K562 (cell line): ENCODE measurements around the gene RBM12. TPM values are rescaled to one million over a fixed set of nuclear protein-coding genes. Genes with fewer than 3 reads are reported as not detected.

Experiments
- ATAC-seq: fragments of 200-7000 bp; cut with Tn5 transposase; 3 replicates; pipeline ENCODE4 v1.9.1; 2020; ENCODE audit warnings: moderate library complexity
- BruUV-seq: library from RNA; stranded (reverse); fragments of 400-500 nt; replicated peaks from 2 replicates; lab custom pipeline; 2021; lab: Mats Ljungman, UMichigan
- CTCF ChIA-PET: fragments of 300-600 bp; formaldehyde crosslinking; extraction: SDS; loops from one replicate; lab custom pipeline; 2021; ENCODE audit warnings: low intra/inter-chr PET ratio; lab: Yijun Ruan, JAX
- POLR2A ChIA-PET: fragments of 300-600, 350-650 bp; sonication (Branson Sonifier 250); formaldehyde crosslinking; extraction: SDS; loops from one replicate; lab custom pipeline; 2021; ENCODE audit warnings: antibody characterized with exemption, inconsistent platforms; lab: Yijun Ruan, JAX
- DNase-seq, 4 experiments: peaks; one replicate each; pipeline versions ENCODE4 v3.0.0 to v3.0.0-alpha.2; 2011 to 2018; ENCODE audit warnings: low spot score in 3 of 4, mixed read lengths in 3 of 4; ENCODE audit errors: extremely low read depth in 1 of 4
- FAIRE-seq: peaks from 2 replicates; lab custom pipeline; 2011; peaks lifted over from hg19 to GRCh38; lab: Jason Lieb, UNC
- H2AFZ ChIP-seq: 2 replicates; pipeline ENCODE4 v1.6.0; 2011; ENCODE audit warnings: low read depth, low read length, control low read depth, inconsistent platforms
- H3K27ac ChIP-seq: fragments of 200-600 bp; 3 replicates; pipeline ENCODE4 v1.8.0; 2011; ENCODE audit warnings: low read depth, mild to moderate bottlenecking, control low read depth, inconsistent platforms, low read length, moderate library complexity, mixed read lengths; ENCODE audit errors: extremely low read depth
- H3K27me3 ChIP-seq, 2 experiments: fragments of 300-600 bp in 1 of 2; 2 replicates in 1 of 2; 3 replicates in 1 of 2; pipeline versions ENCODE4 v1.6.0 to v1.8.0; 2011; ENCODE audit warnings: inconsistent platforms in 2 of 2, low read length in 2 of 2, mild to moderate bottlenecking in 1 of 2, mixed read lengths in 1 of 2, moderate library complexity in 1 of 2; ENCODE audit not compliant: control insufficient read depth in 2 of 2, insufficient read depth in 2 of 2
- H3K36me3 ChIP-seq: fragments of 300-600 bp; 3 replicates; pipeline ENCODE4 v1.8.0; 2011; ENCODE audit warnings: mild to moderate bottlenecking, low read length, inconsistent platforms; ENCODE audit not compliant: control insufficient read depth, insufficient read depth
- H3K4me1 ChIP-seq, 2 experiments: fragments of 200-600 bp in 1 of 2; replicated peaks in 1 of 2; 2 replicates in 1 of 2; 3 replicates in 1 of 2; pipeline versions ENCODE4 v1.5.1 to v1.8.0; 2011; ENCODE audit warnings: inconsistent platforms in 2 of 2, low read length in 2 of 2, mild to moderate bottlenecking in 1 of 2, mixed read lengths in 1 of 2, moderate library complexity in 1 of 2; ENCODE audit not compliant: control insufficient read depth in 2 of 2, insufficient read depth in 2 of 2
- H3K4me2 ChIP-seq: 2 replicates; pipeline ENCODE4 v1.6.1; 2011; ENCODE audit warnings: low read length, control low read depth, inconsistent platforms, mixed read lengths; ENCODE audit not compliant: insufficient read depth
- H3K4me3 ChIP-seq: fragments of 200-600 bp; sonication (generic), shearing (Covaris generic); 2 replicates; pipeline ENCODE4 v1.5.1; 2016; ENCODE audit warnings: control low read depth, inconsistent platforms
- H3K79me2 ChIP-seq: fragments of 200-600 bp; 3 replicates; pipeline ENCODE4 v1.8.0; 2011; ENCODE audit warnings: low read length, inconsistent platforms; ENCODE audit not compliant: control insufficient read depth, insufficient read depth
- H3K9ac ChIP-seq, 2 experiments: 2 replicates each; pipeline versions ENCODE4 v1.6.0 to v1.6.1; 2011; ENCODE audit warnings: low read depth in 2 of 2, low read length in 2 of 2, control low read depth in 1 of 2, inconsistent platforms in 1 of 2, mild to moderate bottlenecking in 1 of 2, mixed read lengths in 1 of 2; ENCODE audit not compliant: insufficient read depth in 1 of 2
- H3K9me1 ChIP-seq: one replicate; pipeline ENCODE4 v1.6.0; 2011; ENCODE audit warnings: inconsistent platforms, mild to moderate bottlenecking, low read length, moderate library complexity; ENCODE audit not compliant: control insufficient read depth, insufficient read depth
- H3K9me3 ChIP-seq: replicated peaks from 2 replicates; pipeline ENCODE4 v1.5.1; 2011; ENCODE audit warnings: low read depth, low read length, inconsistent platforms; ENCODE audit not compliant: control insufficient read depth, insufficient read depth
- H4K20me1 ChIP-seq: replicated peaks from 2 replicates; pipeline ENCODE4 v1.6.1; 2011; ENCODE audit warnings: low read length, inconsistent platforms, mixed read lengths; ENCODE audit not compliant: control insufficient read depth, insufficient read depth
- CTCFL ChIP-seq: IDR thresholded peaks from 2 replicates; pipeline ENCODE4 v1.6.1; 2011; ENCODE audit warnings: borderline replicate concordance, low read depth, mild to moderate bottlenecking, moderate library complexity, low read length; ENCODE audit not compliant: insufficient read depth, poor library complexity, severe bottlenecking
- HIVEP1 ChIP-seq: fragments of 250-450 bp; sonication (Bioruptor Pico); IDR thresholded peaks from 2 replicates; pipeline ENCODE4 v1.4.0; 2020; ENCODE audit warnings: mild to moderate bottlenecking
- MITF ChIP-seq: IDR thresholded peaks from 2 replicates; pipeline ENCODE4 v1.6.1; 2014; ENCODE audit warnings: antibody characterized with exemption
- NR2C1 ChIP-seq, 2 experiments: fragments of 450-650 bp; IDR thresholded peaks; 2 replicates each; pipeline ENCODE4 v1.6.1; 2017; ENCODE audit warnings: mild to moderate bottlenecking in 2 of 2, antibody characterized with exemption in 1 of 2, inconsistent platforms in 1 of 2, missing compliant biosample characterization in 1 of 2, missing genetic modification characterization in 1 of 2
- NR2C2 ChIP-seq, 2 experiments: fragments of 200-800 bp in 1 of 2; sonication (Bioruptor generic) in 1 of 2; sonication (generic) in 1 of 2; formaldehyde crosslinking in 1 of 2; IDR thresholded peaks; 2 replicates each; pipeline versions ENCODE4 v1.6.1 to v1.8.0; 2016 to 2022; ENCODE audit warnings: mild to moderate bottlenecking in 1 of 2, missing compliant biosample characterization in 1 of 2, missing genetic modification characterization in 1 of 2, missing genetic modification reagents in 1 of 2
- SMC3 ChIP-seq: conservative IDR thresholded peaks from 2 replicates; pipeline ENCODE4 v1.6.1; 2011; ENCODE audit warnings: low read depth, low read length, improper control_type of control experiment; ENCODE audit not compliant: insufficient read depth
- ZNF76 ChIP-seq: fragments of 250-450 bp; sonication (Bioruptor Pico); IDR thresholded peaks from 2 replicates; pipeline ENCODE4 v1.4.0; 2020; ENCODE audit warnings: mild to moderate bottlenecking, moderate library complexity, borderline replicate concordance
- WGBS: fragments of 100-300 bp; shearing (Covaris generic); methylation state at CpG from one replicate; pipeline ENCODE4 v1.1.6; 2016; ENCODE audit warnings: low coverage, mixed read lengths; ENCODE audit not compliant: insufficient coverage; ENCODE audit errors: missing lambda C conversion rate; 5-methylcytosine and 5-hydroxymethylcytosine counted together
- in situ Hi-C: fragments of 300-500 bp; cut with MboI; formaldehyde crosslinking; loops from 4 replicates; pipeline ENCODE4 v1.15.0; 2018; ENCODE audit warnings: inconsistent platforms, mixed read lengths
- intact Hi-C: fragments of 100-400 bp; cut with micrococcal nuclease; formaldehyde crosslinking; loops from 2 replicates; pipeline ENCODE4 v1.14.2; 2022
- polyA plus RNA-seq, 8 experiments: library from polyadenylated mRNA; depleted of rRNA in 4 of 8; stranded (reverse) in 5 of 8; unstranded in 3 of 8; fragments of >200 nt; fragmentation: Nextera tagmentation in 2 of 8; fragmentation: Illumina TruSeq in 1 of 8; extraction: Ambion mirVana in 2 of 8; extraction: Trizol in 1 of 8; gene quantifications; 2 replicates each; pipeline versions ENCODE4 v1.2.1 to v1.2.3, GENCODE V29; 2011 to 2014; ENCODE audit warnings: inconsistent platforms in 1 of 8, missing spikeins in 1 of 8
- total RNA-seq, 7 experiments: library from RNA; depleted of rRNA in 6 of 7; stranded (reverse); fragments of >200 nt in 6 of 7; fragmentation: Illumina TruSeq in 2 of 7; extraction: Trizol in 2 of 7; gene quantifications; 2 replicates each; pipeline versions ENCODE4 v1.2.1 to v1.2.3, GENCODE V29; 2011 to 2021; ENCODE audit warnings: low replicate concordance in 1 of 7

RBM12 gene
- total and polyA plus RNA-seq, 9 of the 15 experiments (the other 6 are each of a cell fraction or from before 2014, with no cell fraction given), result 5.0 to 162 (median 73.3) TPM

DNA sequence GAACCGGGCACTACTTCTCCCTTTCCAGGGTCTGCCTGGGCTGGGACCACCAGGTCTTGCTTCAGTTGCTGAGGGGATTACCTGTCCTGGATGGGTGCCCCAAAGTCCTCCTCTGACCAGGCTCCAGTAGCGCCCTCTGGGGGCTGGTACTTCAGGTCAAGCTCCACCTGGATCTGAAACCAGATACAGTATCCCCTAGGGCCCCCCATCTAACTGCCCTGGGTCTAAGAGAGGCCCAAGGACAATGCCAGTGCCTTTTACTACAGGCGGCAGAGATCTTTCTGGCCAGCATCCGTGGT is 60.3 kb downstream of the RBM12 start (continued):
- peak; percentile 27 for TF ChIP-seq CTCFL
- TF ChIP-seq MITF, result no peak
- 0 out of 2 replicates have a peak, but pooled peaks have one; percentile 19 for TF ChIP-seq SMC3

DNA sequence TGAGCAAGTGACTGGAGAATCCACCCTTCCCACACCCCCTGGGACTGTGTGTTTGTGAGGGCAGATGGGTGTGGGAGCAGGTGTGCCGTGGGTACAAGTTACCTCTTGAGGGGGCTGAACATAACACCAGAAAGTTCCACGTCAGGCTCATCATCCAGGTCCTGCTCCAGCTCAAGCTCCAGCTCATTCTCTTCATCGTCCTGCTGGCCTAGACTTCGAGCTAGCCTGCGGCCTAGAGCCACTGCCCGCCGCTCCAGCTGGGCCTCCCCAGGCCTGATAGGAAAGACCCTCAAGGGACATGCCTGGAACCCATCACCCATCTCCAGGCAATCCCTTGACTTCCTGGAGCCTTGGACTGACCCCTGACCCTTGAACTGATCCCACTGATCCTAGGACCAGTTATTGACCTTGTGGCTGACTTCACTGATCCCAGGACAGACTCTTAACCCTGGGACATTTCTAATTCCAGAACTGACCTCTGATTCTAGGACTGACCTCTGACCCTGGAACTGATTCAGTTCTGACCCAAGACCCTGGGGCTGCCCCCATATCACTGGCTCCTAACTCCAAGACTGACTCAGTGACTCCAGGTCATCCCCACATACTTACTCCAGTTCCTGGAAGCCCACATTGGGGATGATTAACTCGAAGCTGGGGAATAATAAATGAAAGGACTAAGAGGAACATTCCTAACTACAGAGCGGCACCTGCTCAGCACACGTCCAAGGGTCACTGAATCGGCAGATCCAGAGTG is 60.8 kb downstream of the RBM12 start:
- H3K27ac ChIP-seq, result no peak overlapping the region
- ATAC-seq (no peak), FAIRE-seq (no peak), DNase-seq (peak in 1 of 4 experiments; percentile 3)
- CTCF ChIA-PET, result no interaction called here
- no peak overlapping the region for H3K9ac ChIP-seq
- TF ChIP-seq ZNF76 (CRISPR knock-in tag), result no peak
- TF ChIP-seq NR2C1 (IDR thresholded peaks at IDR 0.05), result peak; percentile 76
- no peak; the same call in none of the 2 replicates for TF ChIP-seq NR2C1 (tag; IDR thresholded peaks at IDR 0.05)
- TF ChIP-seq NR2C2 (CRISPR knock-in tag; IDR thresholded peaks at IDR 0.05), result no peak
- TF ChIP-seq NR2C2 (tag; IDR thresholded peaks at IDR 0.05), result peak; percentile 50; the same call in 1 of the 2 replicates
- no peak for TF ChIP-seq HIVEP1 (CRISPR knock-in tag)
- H2AFZ ChIP-seq, result no peak overlapping the region
- POLR2A ChIA-PET, result interaction anchor here (2.6 kb wide), 1 partner anchor 12 kb away, joined by 6 read pairs; the partner anchor contains the start of gene SPAG4
- WGBS, result 49% methylated on average over 9 of the region's 11 CpGs
- H3K9me3 ChIP-seq, result no peaks in the 10 kb centered on the region
- BruUV-seq, result no TSS peak
- H3K79me2 ChIP-seq, result no peaks in the 10 kb centered on the region
- H3K4me2 ChIP-seq, result no peak overlapping the region
- H3K9me1 ChIP-seq, result no peaks in the 10 kb centered on the region
- peaks cover 0 to 14% of the 10 kb centered on the region in 2 experiments; a peak in 3 of 5 replicates for H3K27me3 ChIP-seq
- intact Hi-C loops (loop anchor here (5.0 kb wide), 1 partner anchor 92 kb away; no protein-coding TSS in a partner anchor), in situ Hi-C loops (no loop called here)
- peaks cover 7 to 38% of the 10 kb centered on the region in 2 experiments for H3K4me1 ChIP-seq
- H3K4me3 ChIP-seq, result no peak overlapping the region
- no peaks in the 10 kb centered on the region for H4K20me1 ChIP-seq
- H3K36me3 ChIP-seq, result no peaks in the 10 kb centered on the region
